NCI-H187 treated with DMSO at 0.1 percent for 48 hours (cell line): Measurements from ENCODE around the gene TNXB.
"Not testable (repeated sequence)": the region's sequence is repeated elsewhere in the genome, so short reads cannot be mapped to it uniquely, and the experiment has no call there.

Experiments
- DNase-seq: peaks from one replicate; lab custom pipeline; 2025; lab: John Stamatoyannopoulos, UW

Gene TNXB

DNA sequence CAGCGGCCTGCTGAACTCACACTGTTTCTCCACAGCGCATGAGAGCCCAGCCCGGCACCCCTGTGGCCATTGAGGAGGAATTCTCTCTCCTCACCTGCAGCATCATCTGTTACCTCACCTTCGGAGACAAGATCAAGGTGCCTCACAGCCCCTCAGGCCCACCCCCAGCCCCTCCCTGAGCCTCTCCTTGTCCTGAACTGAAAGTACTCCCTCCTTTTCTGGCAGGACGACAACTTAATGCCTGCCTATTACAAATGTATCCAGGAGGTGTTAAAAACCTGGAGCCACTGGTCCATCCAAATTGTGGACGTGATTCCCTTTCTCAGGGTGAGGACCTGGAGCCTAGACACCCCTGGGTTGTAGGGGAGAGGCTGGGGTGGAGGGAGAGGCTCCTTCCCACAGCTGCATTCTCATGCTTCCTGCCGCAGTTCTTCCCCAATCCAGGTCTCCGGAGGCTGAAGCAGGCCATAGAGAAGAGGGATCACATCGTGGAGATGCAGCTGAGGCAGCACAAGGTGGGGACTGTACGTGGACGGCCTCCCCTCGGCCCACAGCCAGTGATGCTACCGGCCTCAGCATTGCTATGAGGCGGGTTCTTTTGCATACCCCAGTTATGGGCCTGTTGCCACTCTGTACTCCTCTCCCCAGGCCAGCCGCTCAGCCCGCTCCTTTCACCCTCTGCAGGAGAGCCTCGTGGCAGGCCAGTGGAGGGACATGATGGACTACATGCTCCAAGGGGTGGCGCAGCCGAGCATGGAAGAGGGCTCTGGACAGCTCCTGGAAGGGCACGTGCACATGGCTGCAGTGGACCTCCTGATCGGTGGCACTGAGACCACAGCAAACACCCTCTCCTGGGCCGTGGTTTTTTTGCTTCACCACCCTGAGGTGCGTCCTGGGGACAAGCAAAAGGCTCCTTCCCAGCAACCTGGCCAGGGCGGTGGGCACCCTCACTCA is 69.5 kb downstream of the TNXB start:
- DNase-seq, result not testable (repeated sequence)

DNA sequence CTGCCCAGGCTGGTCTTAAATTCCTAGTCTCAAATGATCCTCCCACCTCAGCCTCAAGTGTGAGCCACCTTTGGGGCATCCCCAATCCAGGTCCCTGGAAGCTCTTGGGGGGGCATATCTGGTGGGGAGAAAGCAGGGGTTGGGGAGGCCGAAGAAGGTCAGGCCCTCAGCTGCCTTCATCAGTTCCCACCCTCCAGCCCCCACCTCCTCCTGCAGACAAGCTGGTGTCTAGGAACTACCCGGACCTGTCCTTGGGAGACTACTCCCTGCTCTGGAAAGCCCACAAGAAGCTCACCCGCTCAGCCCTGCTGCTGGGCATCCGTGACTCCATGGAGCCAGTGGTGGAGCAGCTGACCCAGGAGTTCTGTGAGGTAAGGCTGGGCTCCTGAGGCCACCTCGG is 70.3 kb downstream of the TNXB start:
- DNase-seq, result not testable (repeated sequence)

DNA sequence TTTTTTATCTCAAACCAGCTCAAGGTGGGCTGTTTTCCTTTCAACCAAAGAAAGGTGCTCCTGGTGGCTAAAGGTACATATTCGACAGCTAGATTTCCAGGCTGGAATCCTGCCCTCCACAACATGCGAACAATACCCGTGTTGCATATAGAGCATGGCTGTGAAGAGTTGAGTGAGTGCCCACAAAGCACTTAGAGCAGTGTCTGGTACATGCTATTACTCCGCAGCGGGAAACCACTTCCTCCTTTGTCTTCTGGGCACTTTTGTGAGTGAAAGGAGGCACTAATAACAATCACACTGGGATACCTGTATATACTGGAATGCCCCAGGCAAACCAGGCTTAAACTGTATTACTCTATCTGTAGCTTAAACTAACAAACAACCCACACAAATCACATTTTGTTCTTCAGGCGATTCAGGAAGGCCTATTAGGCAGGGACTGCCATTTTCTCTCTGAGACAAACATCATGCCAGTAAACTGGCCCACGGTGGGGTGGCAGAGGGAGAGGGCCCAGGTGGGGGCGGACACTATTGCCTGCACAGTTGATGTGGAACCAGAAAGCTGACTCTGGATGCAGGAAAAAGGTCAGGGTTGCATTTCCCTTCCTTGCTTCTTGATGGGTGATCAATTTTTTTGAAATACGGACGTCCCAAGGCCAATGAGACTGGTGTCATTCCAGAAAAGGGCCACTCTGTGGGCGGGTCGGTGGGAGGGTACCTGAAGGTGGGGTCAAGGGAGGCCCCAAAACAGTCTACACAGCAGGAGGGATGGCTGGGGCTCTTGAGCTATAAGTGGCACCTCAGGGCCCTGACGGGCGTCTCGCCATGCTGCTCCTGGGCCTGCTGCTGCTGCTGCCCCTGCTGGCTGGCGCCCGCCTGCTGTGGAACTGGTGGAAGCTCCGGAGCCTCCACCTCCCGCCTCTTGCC is 71.3 kb downstream of the TNXB start, which contains the start of gene CYP21A2:
Gene CYP21A2 (plus strand): TSS at position 818 of the 927 bp plus-strand sequence. CDS start 8 bp downstream, at position 826.
- not testable (repeated sequence) for DNase-seq

DNA sequence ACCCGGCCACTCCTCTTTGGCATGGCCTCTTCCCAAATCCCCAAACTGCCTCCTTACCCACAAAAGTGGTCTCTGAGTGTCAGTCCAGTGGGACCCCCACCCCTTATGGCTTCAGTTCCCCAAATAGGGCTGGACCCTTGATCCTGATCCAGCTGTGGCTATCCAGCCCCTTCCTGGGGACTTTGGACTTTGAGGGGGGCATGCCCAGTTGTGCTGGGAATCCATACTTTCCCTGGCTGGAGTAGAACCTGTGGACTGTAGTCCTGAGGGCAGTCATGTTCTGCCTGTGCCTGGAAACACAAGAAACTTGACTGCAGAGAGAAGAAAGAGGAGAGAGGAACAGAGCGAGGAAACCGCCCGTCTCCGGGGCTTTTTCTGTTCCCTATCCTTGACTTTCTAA is 72.0 kb downstream of the TNXB start:
- not testable (repeated sequence) for DNase-seq

DNA sequence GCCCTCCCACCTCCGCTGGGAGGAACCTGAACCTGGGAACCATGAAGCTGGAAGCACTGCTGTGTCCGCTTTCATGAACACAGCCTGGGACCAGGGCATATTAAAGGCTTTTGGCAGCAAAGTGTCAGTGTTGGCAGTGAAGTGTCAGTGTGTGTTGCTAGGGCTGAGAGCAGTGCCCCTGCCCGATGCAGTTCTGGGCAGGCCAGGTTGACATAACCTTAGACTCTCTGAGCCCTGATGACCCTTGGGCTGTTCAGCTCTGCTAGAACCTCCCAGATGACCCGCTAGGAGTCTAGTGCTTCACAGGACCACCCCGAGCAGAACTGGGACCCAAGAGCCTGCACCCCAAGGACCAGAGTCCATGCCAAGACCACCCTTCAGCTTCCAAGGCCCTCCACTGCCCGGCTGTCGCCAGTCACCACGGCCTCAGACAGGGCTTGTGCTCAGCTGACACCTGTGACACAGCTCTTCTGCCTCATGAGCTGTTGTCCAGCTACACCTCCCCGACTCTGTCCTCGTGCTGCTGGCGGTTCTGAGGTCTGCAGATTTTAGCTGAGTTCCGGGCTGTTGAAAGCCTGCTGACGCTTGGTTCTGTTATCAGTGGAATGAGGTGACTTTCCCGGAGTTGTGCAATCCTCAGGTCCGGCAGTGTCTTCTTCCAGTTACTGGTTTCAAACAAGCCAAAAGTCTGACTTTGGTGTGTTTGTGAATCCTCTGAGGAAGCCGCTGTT is 73.7 kb downstream of the TNXB start:
- not testable (repeated sequence) for DNase-seq

DNA sequence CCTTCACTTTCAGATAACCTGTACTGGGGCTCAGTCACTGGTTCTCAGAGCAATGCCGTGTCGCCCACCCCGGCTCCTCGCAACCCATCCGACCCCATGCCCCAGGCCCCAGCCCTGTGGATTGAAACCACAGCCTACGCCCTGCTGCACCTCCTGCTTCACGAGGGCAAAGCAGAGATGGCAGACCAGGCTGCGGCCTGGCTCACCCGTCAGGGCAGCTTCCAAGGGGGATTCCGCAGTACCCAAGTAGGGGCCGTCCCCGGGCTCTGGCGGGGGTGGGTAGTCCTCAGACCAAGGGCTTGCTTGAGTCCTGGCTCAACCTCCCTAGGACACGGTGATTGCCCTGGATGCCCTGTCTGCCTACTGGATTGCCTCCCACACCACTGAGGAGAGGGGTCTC is 79.6 kb downstream of the TNXB start:
- not testable (repeated sequence) for DNase-seq

DNA sequence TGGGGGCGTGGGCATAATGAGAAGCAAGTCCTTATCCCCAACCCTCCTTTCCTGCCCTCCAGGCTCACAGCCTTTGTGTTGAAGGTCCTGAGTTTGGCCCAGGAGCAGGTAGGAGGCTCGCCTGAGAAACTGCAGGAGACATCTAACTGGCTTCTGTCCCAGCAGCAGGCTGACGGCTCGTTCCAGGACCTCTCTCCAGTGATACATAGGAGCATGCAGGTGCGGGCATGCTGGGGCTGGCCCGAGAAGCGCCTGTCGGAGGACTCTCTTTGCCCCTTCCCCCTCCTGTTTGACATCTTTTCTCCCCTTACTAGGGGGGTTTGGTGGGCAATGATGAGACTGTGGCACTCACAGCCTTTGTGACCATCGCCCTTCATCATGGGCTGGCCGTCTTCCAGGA is 80.5 kb downstream of the TNXB start:
- not testable (repeated sequence) for DNase-seq

DNA sequence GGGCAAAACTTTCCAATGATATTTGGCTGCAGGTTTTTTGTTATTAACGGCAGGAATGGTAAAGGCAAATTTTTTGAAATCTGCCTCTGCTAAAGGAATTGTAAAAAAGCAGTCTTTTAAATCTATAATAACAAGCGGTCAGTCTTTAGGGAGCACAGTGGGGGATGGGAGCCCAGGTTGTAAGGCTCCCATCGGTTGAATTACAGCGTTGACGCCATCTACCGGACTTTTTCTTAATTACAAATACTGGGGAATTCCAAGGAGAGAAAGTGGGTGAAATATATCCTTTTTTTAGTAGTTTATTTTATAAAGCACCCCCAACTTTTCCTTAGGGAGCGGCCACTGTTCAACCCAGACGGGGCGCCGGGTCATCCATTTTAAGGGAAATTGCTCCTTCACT is 87.0 kb downstream of the TNXB start:
- not testable (repeated sequence) for DNase-seq

DNA sequence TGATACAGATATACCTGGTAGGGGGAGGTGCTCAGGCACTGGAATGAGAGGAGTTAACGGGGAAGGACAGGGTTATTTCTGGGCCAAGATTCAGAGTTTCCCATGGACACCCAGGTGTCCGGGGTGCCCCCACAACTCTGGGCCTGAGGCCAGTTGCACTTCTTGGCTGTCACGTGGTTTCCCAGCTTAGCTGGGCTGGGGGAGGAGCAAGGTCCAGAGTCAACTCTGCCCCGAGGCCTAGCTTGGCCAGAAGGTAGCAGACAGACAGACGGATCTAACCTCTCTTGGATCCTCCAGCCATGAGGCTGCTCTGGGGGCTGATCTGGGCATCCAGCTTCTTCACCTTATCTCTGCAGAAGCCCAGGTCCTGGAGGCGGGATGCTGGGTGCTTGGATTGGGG is 94.6 kb downstream of the TNXB start, which contains the start of gene C4B:
Gene C4B (plus strand): TSS at position 249 of the 400 bp plus-strand sequence. CDS start 51 bp downstream, at position 300.
- not testable (repeated sequence) for DNase-seq

DNA sequence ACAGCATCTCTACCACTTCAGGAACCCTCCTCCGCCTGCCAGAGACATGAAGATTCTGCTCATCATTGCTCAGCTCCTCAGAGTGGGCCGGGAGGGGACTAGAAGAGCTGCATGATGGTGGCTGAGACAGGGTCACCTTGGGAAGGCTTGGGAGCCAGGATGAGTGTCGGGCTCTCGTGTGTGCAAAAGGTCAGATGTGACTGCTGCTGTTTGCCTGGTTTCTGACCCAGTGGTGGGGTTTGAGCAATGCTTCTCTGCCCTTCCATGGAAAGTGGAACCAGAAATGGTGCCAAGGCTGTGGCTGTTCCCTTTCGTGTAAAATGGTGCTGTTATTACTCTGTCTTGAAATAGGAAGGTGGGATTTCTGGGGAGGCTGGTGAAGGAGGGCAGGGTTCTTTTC is 95.4 kb downstream of the TNXB start:
- DNase-seq, result not testable (repeated sequence)

DNA sequence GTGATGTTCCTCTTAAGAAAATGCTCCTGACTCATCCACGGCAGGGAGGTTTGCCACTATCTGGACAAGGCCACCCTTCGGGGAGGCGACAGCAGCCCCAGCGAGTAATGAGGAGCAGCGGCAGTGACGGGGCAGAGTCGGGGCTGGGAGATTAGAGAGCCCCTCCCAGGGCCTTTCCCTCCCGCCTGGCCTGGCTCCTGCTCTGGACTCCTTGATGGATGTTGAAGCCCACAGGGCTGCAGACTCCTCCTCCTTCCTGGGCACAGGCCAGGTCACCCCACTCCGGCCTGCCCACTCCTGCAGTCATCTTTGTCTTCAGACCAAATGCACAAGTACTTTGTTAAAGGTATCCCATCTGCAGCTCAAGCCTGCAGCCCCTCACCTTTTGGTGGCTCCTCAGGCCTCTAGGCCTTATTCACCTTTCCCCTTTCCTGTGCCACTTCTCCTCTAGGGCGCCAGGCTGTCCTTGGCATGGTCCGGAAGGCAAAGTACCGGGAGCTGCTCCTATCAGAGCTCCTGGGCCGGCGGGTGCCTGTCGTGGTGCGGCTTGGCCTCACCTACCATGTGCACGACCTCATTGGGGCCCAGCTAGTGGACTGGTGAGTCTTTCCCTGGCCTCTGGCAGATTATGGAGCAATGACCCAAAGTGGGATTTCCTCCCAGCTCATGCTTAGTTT is 96.1 kb downstream of the TNXB start:
- DNase-seq, result not testable (repeated sequence)

DNA sequence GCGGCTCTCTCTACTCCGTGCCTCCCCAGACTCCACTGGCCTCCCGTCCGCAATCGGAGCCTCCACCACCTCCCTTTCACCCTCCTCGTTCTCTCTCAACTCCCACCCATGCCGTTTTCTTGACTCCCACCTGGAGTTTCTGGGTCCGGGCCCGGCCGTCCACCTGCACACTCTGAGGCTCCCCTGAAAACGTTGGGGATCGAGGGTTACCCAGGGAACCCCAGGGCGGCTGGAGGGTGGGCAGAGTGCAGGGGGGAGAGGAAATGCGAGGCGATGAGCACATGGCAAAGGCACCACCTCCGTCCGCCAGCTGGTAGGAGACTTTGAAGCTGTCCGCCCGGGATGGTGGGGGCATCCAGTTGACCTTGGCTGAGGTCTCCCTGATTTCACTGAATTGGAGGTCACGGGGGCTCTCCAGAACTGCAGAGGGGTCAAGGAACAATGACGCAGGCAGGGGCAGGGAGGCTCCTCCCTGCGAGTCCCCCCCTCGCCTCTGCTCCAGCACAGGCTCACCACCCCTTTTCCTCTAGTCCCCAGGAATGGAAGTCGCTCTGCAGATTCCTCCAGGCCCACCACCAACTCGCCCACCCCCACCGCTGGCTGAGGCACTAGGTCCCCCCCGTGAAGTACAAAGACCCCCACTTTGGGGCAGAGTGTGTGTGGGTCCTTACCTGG is 98.1 kb downstream of the TNXB start:
- DNase-seq, result not testable (repeated sequence)

DNA sequence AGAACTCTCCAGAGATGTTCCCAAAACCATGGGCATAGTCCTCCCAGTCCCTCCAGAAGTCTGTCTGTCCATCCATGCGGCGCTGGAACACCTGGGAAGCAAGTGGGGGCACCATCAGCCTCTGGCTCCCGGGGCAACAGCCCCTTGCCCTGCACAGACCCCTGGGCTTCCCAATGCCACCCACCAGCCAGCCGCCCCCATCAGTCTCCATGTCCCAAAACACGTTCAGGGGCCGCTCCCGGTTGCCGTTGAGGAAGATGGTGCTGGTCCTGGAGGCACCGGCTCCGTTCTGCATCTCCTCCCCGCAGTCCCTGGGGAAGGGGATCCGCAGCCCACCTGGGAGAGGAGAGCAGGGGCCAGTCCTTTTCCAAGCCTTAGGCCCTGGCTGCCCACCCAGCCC is 99.6 kb downstream of the TNXB start:
- not testable (repeated sequence) for DNase-seq

DNA sequence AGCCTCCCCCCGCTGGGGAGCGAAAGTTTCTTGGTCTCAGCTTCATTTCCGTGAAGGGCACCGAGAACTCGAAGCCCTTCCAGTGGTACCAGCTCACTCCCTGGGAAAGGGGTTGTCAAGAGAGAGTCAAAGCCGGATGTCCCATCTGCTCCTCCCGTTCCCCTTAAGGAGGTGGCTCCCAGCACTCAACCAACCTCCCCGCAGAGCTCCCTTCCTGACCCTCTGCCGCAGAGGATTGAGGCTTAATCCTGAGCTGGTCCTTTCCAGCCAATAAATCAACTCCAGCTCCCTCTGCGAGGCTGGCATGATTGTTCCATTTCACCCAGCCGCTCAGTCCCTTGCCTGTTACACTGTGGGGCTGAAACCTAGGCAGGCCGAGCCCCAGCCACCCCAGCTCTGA is 100.5 kb downstream of the TNXB start:
- DNase-seq, result not testable (repeated sequence)

DNA sequence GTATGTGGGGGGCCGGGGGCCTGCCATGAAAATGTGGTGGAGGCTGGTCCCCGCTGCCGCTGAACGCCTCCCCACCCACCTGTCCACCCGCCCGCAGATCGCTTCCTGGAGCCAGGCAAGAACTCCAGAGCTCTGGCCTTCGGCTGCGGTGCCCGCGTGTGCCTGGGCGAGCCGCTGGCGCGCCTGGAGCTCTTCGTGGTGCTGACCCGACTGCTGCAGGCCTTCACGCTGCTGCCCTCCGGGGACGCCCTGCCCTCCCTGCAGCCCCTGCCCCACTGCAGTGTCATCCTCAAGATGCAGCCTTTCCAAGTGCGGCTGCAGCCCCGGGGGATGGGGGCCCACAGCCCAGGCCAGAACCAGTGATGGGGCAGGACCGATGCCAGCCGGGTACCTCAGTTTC is 101.1 kb downstream of the TNXB start:
- DNase-seq, result not testable (repeated sequence)

DNA sequence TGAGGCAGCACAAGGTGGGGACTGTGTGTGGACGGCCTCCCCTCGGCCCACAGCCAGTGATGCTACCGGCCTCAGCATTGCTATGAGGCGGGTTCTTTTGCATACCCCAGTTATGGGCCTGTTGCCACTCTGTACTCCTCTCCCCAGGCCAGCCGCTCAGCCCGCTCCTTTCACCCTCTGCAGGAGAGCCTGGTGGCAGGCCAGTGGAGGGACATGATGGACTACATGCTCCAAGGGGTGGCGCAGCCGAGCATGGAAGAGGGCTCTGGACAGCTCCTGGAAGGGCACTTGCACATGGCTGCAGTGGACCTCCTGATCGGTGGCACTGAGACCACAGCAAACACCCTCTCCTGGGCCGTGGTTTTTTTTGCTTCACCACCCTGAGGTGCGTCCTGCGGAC is 102.1 kb downstream of the TNXB start:
- DNase-seq, result not testable (repeated sequence)

DNA sequence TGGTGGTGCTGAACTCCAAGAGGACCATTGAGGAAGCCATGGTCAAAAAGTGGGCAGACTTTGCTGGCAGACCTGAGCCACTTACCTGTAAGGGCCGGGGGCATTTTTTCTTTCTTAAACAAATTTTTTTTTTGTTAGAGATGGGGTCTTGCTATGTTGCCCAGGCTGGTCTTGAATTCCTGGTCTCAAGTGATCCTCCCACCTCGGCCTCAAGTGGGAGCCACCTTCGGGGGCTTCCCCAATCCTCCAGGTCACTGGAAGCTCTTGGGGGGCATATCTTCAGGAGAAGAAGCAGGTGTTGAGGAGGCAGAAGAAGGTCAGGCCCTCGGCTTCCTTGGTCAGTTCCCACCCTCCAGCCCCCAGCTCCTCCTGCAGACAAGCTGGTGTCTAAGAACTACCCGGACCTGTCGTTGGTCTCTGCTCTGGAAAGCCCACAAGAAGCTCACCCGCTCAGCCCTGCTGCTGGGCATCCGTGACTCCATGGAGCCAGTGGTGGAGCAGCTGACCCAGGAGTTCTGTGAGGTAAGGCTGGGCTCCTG is 103.1 kb downstream of the TNXB start:
- not testable (repeated sequence) for DNase-seq

DNA sequence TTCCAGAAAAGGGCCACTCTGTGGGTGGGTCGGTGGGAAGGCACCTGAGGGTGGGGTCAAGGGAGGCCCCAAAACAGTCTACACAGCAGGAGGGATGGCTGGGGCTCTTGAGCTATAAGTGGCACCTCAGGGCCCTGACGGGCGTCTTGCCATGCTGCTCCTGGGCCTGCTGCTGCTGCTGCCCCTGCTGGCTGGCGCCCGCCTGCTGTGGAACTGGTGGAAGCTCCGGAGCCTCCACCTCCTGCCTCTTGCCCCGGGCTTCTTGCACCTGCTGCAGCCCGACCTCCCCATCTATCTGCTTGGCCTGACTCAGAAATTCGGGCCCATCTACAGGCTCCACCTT is 103.6 kb downstream of the TNXB start:
- DNase-seq, result not testable (repeated sequence)

DNA sequence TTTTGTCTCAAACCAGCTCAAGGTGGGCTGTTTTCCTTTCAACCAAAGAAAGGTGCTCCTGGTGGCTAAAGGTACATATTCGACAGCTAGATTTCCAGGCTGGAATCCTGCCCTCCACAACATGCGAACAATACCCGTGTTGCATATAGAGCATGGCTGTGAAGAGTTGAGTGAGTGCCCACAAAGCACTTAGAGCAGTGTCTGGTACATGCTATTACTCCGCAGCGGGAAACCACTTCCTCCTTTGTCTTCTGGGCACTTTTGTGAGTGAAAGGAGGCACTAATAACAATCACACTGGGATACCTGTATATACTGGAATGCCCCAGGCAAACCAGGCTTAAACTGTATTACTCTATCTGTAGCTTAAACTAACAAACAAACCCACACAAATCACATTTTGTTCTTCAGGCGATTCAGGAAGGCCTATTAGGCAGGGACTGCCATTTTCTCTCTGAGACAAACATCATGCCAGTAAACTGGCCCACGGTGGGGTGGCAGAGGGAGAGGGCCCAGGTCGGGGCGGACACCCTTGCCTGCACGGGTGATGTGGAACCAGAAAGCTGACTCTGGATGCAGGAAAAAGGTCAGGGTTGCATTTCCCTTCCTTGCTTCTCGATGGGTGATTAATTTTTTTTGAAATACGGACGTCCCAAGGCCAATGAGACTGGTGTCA is 104.1 kb downstream of the TNXB start:
- DNase-seq, result not testable (repeated sequence)

DNA sequence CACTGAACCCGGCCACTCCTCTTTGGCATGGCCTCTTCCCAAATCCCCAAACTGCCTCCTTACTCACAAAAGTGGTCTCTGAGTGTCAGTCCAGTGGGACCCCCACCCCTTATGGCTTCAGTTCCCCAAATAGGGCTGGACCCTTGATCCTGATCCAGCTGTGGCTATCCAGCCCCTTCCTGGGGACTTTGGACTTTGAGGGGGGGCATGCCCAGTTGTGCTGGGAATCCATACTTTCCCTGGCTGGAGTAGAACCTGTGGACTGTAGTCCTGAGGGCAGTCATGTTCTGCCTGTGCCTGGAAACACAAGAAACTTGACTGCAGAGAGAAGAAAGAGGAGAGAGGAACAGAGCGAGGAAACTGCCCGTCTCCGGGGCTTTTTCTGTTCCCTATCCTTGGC is 104.7 kb downstream of the TNXB start:
- DNase-seq, result not testable (repeated sequence)
